GM19395 (cell line): ENCODE measurements around the gene HOXA9.

Experiments used
- ATAC-seq: cut with Tn5 transposase; IDR thresholded peaks from one replicate; pipeline ENCODE4 v1.9.1; 2021; ENCODE audit warnings: mild to moderate bottlenecking, moderate library complexity; ENCODE audit not compliant: unreplicated experiment

The HOXA9 gene

GRCh38 chr7:27129729-27130539 is 35.4 kb downstream of the HOXA9 start:
- ATAC-seq, result no peak

- no peak for ATAC-seq
Measured at GRCh38 chr7:27128776-27129728, 36.3 kb downstream of the HOXA9 start.

GRCh38 chr7:27128034-27128433 is 37.3 kb downstream of the HOXA9 start:
- ATAC-seq, result no peak

GRCh38 chr7:27126596-27127327 is 38.6 kb downstream of the HOXA9 start:
- no peak for ATAC-seq

- no peak for ATAC-seq
Measured at GRCh38 chr7:27125986-27126394, 39.3 kb downstream of the HOXA9 start.

- ATAC-seq, result no peak
Measured at GRCh38 chr7:27124902-27125689, 40.2 kb downstream of the HOXA9 start.

GRCh38 chr7:27124096-27124901 is 41.0 kb downstream of the HOXA9 start:
- no peak for ATAC-seq

GRCh38 chr7:27123477-27124053 is 41.8 kb downstream of the HOXA9 start:
- ATAC-seq, result no peak

- no peak for ATAC-seq
Measured at GRCh38 chr7:27123007-27123476, 42.3 kb downstream of the HOXA9 start.

GRCh38 chr7:27122077-27122910 is 43.0 kb downstream of the HOXA9 start:
- ATAC-seq, result no peak

GRCh38 chr7:27121684-27122076 is 43.7 kb downstream of the HOXA9 start:
- ATAC-seq, result no peak

GRCh38 chr7:27119412-27119911 is 45.9 kb downstream of the HOXA9 start:
- ATAC-seq, result no peak

GRCh38 chr7:27118580-27118979 is 46.8 kb downstream of the HOXA9 start:
- ATAC-seq, result no peak

GRCh38 chr7:27117887-27118491 is 47.3 kb downstream of the HOXA9 start:
- ATAC-seq, result no peak

GRCh38 chr7:27116962-27117886 is 48.1 kb downstream of the HOXA9 start:
- ATAC-seq, result no peak
